GM12878 (cell line): ENCODE data around the gene GRAMD1C. TPM values are rescaled to one million over a fixed set of nuclear protein-coding genes. Genes with fewer than 3 reads are reported as not detected.
A peak's percentile ranks its signal among the peaks of the same experiment; 100 is the strongest.

ENCODE experiments used
- ATAC-seq: fragments of 200-7000 bp; cut with Tn5 transposase; 3 replicates; pipeline ENCODE4 v1.9.1; 2020; ENCODE audit warnings: mild to moderate bottlenecking, moderate library complexity
- BruUV-seq: library from RNA; stranded (reverse); fragments of 400-500 nt; replicated peaks from 2 replicates; lab custom pipeline; 2021; lab: Mats Ljungman, UMichigan
- CTCF ChIA-PET: fragments of 300-600 bp; sonication (Branson Sonifier 250); formaldehyde crosslinking; extraction: SDS; loops from one replicate; lab custom pipeline; 2021; ENCODE audit warnings: inconsistent platforms; lab: Yijun Ruan, JAX
- POLR2A ChIA-PET: fragments of 350-600 bp; formaldehyde crosslinking; extraction: SDS; loops from one replicate; lab custom pipeline; 2021; ENCODE audit warnings: inconsistent platforms; lab: Charles Lee
- RAD21 ChIA-PET: fragments of 300-600 bp; sonication (Branson Sonifier 250); formaldehyde crosslinking; loops from one replicate; lab custom pipeline; 2023; ENCODE audit warnings: antibody characterized with exemption; ENCODE audit not compliant: unreplicated experiment; lab: Charles Lee
- SMC1A ChIA-PET: fragments of 300-600 bp; sonication (Branson Sonifier 250); formaldehyde crosslinking; loops from one replicate; lab custom pipeline; 2023; ENCODE audit not compliant: unreplicated experiment, uncharacterized antibody; lab: Charles Lee
- DNase-seq: peaks from one replicate; pipeline ENCODE4 v3.0.0-alpha.2; 2011; ENCODE audit warnings: low read depth, low spot score
- FAIRE-seq: peaks from 3 replicates; lab custom pipeline; 2011; peaks lifted over from hg19 to GRCh38; lab: Jason Lieb, UNC
- H2AFZ ChIP-seq: 2 replicates; pipeline ENCODE4 v1.6.0; 2011; ENCODE audit warnings: low read depth, low read length, control low read depth; ENCODE audit not compliant: control insufficient read depth
- H3K27ac ChIP-seq: 2 replicates; pipeline ENCODE4 v1.5.1; 2011; ENCODE audit warnings: control low read depth; ENCODE audit not compliant: control insufficient read depth, insufficient read depth
- H3K27me3 ChIP-seq, 2 experiments: replicated peaks in 1 of 2; 2 replicates each; pipeline versions ENCODE4 v1.6.0 to v1.6.1; 2011; ENCODE audit warnings: low read length in 1 of 2; ENCODE audit not compliant: control insufficient read depth in 2 of 2, insufficient read depth in 2 of 2
- H3K36me3 ChIP-seq, 2 experiments: 2 replicates each; pipeline ENCODE4 v1.5.1; 2011; ENCODE audit warnings: low read length in 1 of 2; ENCODE audit not compliant: control insufficient read depth in 2 of 2, insufficient read depth in 2 of 2
- H3K4me1 ChIP-seq: 2 replicates; pipeline ENCODE4 v1.6.1; 2011; ENCODE audit warnings: mild to moderate bottlenecking, low read length, moderate library complexity, mixed read lengths; ENCODE audit not compliant: control insufficient read depth, insufficient read depth
- H3K4me2 ChIP-seq: 2 replicates; pipeline ENCODE4 v1.6.0; 2011; ENCODE audit warnings: control low read depth; ENCODE audit not compliant: control insufficient read depth, insufficient read depth
- H3K4me3 ChIP-seq: fragments of 200-600 bp; sonication (generic); 2 replicates; pipeline ENCODE4 v1.5.1; 2016
- H3K79me2 ChIP-seq: 2 replicates; pipeline ENCODE4 v1.6.0; 2011; ENCODE audit warnings: low read length; ENCODE audit not compliant: control insufficient read depth, insufficient read depth
- H3K9ac ChIP-seq: 2 replicates; pipeline ENCODE4 v1.8.0; 2011; ENCODE audit warnings: low read length, control low read depth, mixed read lengths; ENCODE audit not compliant: control insufficient read depth, insufficient read depth
- H3K9me3 ChIP-seq: replicated peaks from 3 replicates; pipeline ENCODE4 v1.5.1; 2011; ENCODE audit warnings: mild to moderate bottlenecking, low read length; ENCODE audit not compliant: control insufficient read depth, insufficient read depth
- H4K20me1 ChIP-seq: 2 replicates; pipeline ENCODE4 v1.6.0; 2011; ENCODE audit not compliant: control insufficient read depth, insufficient read depth
- ATF7 ChIP-seq: fragments of 450-650 bp; IDR thresholded peaks from 2 replicates; pipeline ENCODE4 v1.6.1; 2016; ENCODE audit warnings: low read depth, mild to moderate bottlenecking
- EP300 ChIP-seq, 2 experiments: fragments of 150-350 bp in 1 of 2; IDR thresholded peaks; 2 replicates each; pipeline ENCODE4 v1.6.1; 2011 to 2012; ENCODE audit warnings: low read depth in 2 of 2, low read length in 2 of 2, borderline replicate concordance in 1 of 2, improper control_type of control experiment in 1 of 2, inconsistent platforms in 1 of 2; ENCODE audit not compliant: control insufficient read depth in 1 of 2
- IKZF2 ChIP-seq, 2 experiments: fragments of 450-650 bp; IDR thresholded peaks; 2 replicates each; pipeline ENCODE4 v1.6.1; 2017; ENCODE audit warnings: mild to moderate bottlenecking in 2 of 2, moderate library complexity in 2 of 2
- MTA2 ChIP-seq: fragments of 450-650 bp; IDR thresholded peaks from 2 replicates; pipeline ENCODE4 v1.6.1; 2016; ENCODE audit warnings: low read depth, mild to moderate bottlenecking, moderate library complexity
- RB1 ChIP-seq: fragments of 450-650 bp; formaldehyde crosslinking; IDR thresholded peaks from 2 replicates; pipeline ENCODE4 v1.6.1; 2017; ENCODE audit warnings: mild to moderate bottlenecking, borderline replicate concordance
- RELB ChIP-seq: fragments of 450-650 bp; IDR thresholded peaks from 2 replicates; pipeline ENCODE4 v1.6.1; 2017; ENCODE audit warnings: low read depth, mild to moderate bottlenecking, moderate library complexity
- TCF7 ChIP-seq: IDR thresholded peaks from 2 replicates; pipeline ENCODE4 v1.6.1; 2014; ENCODE audit warnings: antibody characterized with exemption, borderline replicate concordance
- ZNF687 ChIP-seq: fragments of 450-650 bp; IDR thresholded peaks from 2 replicates; pipeline ENCODE4 v1.6.1; 2017; ENCODE audit warnings: mild to moderate bottlenecking, moderate library complexity
- WGBS: methylation state at CpG from one replicate; pipeline ENCODE4 v1.1.6; 2016; ENCODE audit warnings: low lambda C conversion rate; ENCODE audit not compliant: insufficient replicate concordance, insufficient coverage; ENCODE audit errors: missing lambda C conversion rate; 5-methylcytosine and 5-hydroxymethylcytosine counted together
- in situ Hi-C: fragments of 300-500 bp; cut with MboI; formaldehyde crosslinking; loops from 9 replicates; pipeline ENCODE4 v1.14.3; 2018; ENCODE audit warnings: mixed read lengths
- intact Hi-C: fragments of 100-400 bp; cut with micrococcal nuclease; formaldehyde crosslinking; loops from one replicate; pipeline ENCODE4 v1.14.2; 2022; ENCODE audit not compliant: unreplicated experiment
- polyA plus RNA-seq, 11 experiments: library from polyadenylated mRNA; depleted of rRNA in 4 of 11; unstranded in 6 of 11; stranded (reverse) in 5 of 11; fragments of >200 nt; fragmentation: Nextera tagmentation in 4 of 11; fragmentation: Illumina TruSeq in 1 of 11; extraction: Ambion mirVana in 4 of 11; extraction: Trizol in 1 of 11; gene quantifications; 1 replicate in 1 of 11; 2 replicates in 10 of 11; pipeline versions ENCODE4 v1.2.1 to v1.2.3, GENCODE V29; 2011 to 2016; ENCODE audit warnings: inconsistent platforms in 2 of 11, missing spikeins in 2 of 11, low read depth in 1 of 11
- total RNA-seq, 4 experiments: library from RNA; depleted of rRNA in 3 of 4; stranded (reverse); fragments of >200 nt in 3 of 4; fragmentation: Illumina TruSeq in 1 of 4; extraction: Trizol in 1 of 4; gene quantifications; 2 replicates each; pipeline versions ENCODE4 v1.2.1 to v1.2.3, GENCODE V29; 2013 to 2021

GRAMD1C gene
- total and polyA plus RNA-seq, 10 of the 15 experiments (the other 5 are each of a cell fraction or from before 2014, with no cell fraction given): 3.2 to 9.2 (median 5.5) TPM

GRCh38 chr3:113831103-113831355 is 7.6 kb upstream of the GRAMD1C start:
- Histone ChIP-seq H3K4me1 (peaks cover 53% of the 10 kb centered on the region), H3K9me3 (no peaks in the 10 kb centered on the region; the same call in 2 of the 3 replicates), H3K27ac (no peak overlapping the region; the same call in 1 of the 2 replicates), H4K20me1 (no peaks in the 10 kb centered on the region), H3K79me2 (no peaks in the 10 kb centered on the region), H3K4me3 (peak overlapping the region; percentile 0; the same call in 1 of the 2 replicates), H3K4me2 (peak overlapping the region; percentile 76; the same call in 1 of the 2 replicates), H2AFZ (no peak overlapping the region), H3K9ac (no peak overlapping the region), H3K36me3 (no peaks in the 10 kb centered on the region)
- ATAC-seq (no peak), FAIRE-seq (no peak), DNase-seq (no peak)
- intact Hi-C loops: loop anchor here (2.0 to 10.0 kb wide), 2 partner anchors 84 to 296 kb away; partner anchors contain the start of genes ATP6V1A, NAA50 and SIDT1
- in situ Hi-C loops: no loop called here
- ChIA-PET POLR2A (interaction anchor here (1.1 to 1.9 kb wide), 2 partner anchors 9 to 84 kb away, joined by 3 to 5 read pairs; partner anchors contain the start of gene ATP6V1A), SMC1A (interaction anchor here (1.3 kb wide), 1 partner anchor 84 kb away, joined by 4 read pairs; the partner anchor contains the start of gene ATP6V1A), CTCF (interaction anchor here (8.2 kb wide), 1 partner anchor 83 kb away, joined by 72 read pairs; the partner anchor contains the start of genes ATP6V1A and NAA50), RAD21 (interaction anchor here (3.1 kb wide), 1 partner anchor 85 kb away, joined by 13 read pairs; the partner anchor contains the start of genes ATP6V1A and NAA50)
- BruUV-seq: no TSS peak
- WGBS: 3% methylated on average over 1 of the region's 1 CpG
- TF ChIP-seq RB1 (no peak), EP300 (IDR thresholded peaks at IDR 0.05; ENCODE audit: borderline replicate concordance in 1 of 2, control insufficient read depth in 1 of 2, low read depth in 2 of 2, low read length in 2 of 2) (peak in 1 of 2 experiments; percentile 50; a peak in 1 of 4 replicates)
- TF ChIP-seq, all 136 proteins: peak for 1
- H3K27me3 ChIP-seq: no peaks in the 10 kb centered on the region

- no peaks in the 10 kb centered on the region for H3K27me3 ChIP-seq
- 6% methylated on average over 3 of the region's 5 CpGs for WGBS
- no peaks in the 10 kb centered on the region for H3K36me3 ChIP-seq
- FAIRE-seq: no peak
- intact Hi-C loops (loop anchor here (10.0 kb wide), 1 partner anchor 298 kb away; the partner anchor contains the start of gene SIDT1), in situ Hi-C loops (no loop called here)
- no peaks in the 10 kb centered on the region; the same call in 2 of the 3 replicates for H3K9me3 ChIP-seq
- ChIA-PET POLR2A (interaction anchor here (0.7 kb wide), 1 partner anchor 372 kb away, joined by 3 read pairs; no protein-coding TSS in a partner anchor), RAD21 (no interaction called here), SMC1A (interaction anchor here (1.0 kb wide), 1 partner anchor 99 kb away, joined by 3 read pairs; no protein-coding TSS in a partner anchor), CTCF (interaction anchor here (1.2 to 3.7 kb wide), 5 partner anchors 12 to 90 kb away, joined by 3 to 17 read pairs (median 4); no protein-coding TSS in a partner anchor)
- H3K79me2 ChIP-seq: no peaks in the 10 kb centered on the region
- ATAC-seq: peak; percentile 69
- no peak overlapping the region for H3K4me3 ChIP-seq
- H3K4me2 ChIP-seq: peak overlapping the region; percentile 41; the same call in 1 of the 2 replicates
- no peak overlapping the region for H2AFZ ChIP-seq
- peaks cover 50% of the 10 kb centered on the region for H3K4me1 ChIP-seq
- no peak overlapping the region for H3K9ac ChIP-seq
- peak; percentile 47 for DNase-seq
- BruUV-seq: no TSS peak
- no peaks in the 10 kb centered on the region for H4K20me1 ChIP-seq
- peak overlapping the region; percentile 71 for H3K27ac ChIP-seq
- TF ChIP-seq ZNF687 (no peak), RELB (peak; percentile 76), MTA2 (peak; percentile 52), ATF7 (peak; percentile 59; the same call in 1 of the 2 replicates), IKZF2 (IDR thresholded peaks at IDR 0.05) (peak in 1 of 2 experiments; percentile 56; a peak in 1 of 4 replicates), TCF7 (peak; percentile 71)
These were observed 6.0 kb upstream of the GRAMD1C start for GRCh38 chr3:113832477-113833164.
